VCaP (cell line): ENCODE measurements around the gene LONP2.
"Not testable (repeated sequence)": the region's sequence is repeated elsewhere in the genome, so short reads cannot be mapped to it uniquely, and the experiment has no call there.

ENCODE experiments used
- H3K27ac ChIP-seq: fragments of 450-650 bp; 2 replicates; pipeline ENCODE4 v1.5.1; 2017
- CTCF ChIP-seq: fragments of 450-650 bp; conservative IDR thresholded peaks from 2 replicates; pipeline ENCODE4 v1.5.1; 2017; ENCODE audit warnings: mild to moderate bottlenecking, moderate library complexity

LONP2 gene

GRCh38 chr16:48236286-48236685 is 7.8 kb upstream of the LONP2 start:
- no peak for TF ChIP-seq CTCF
- peak overlapping the region; percentile 49 for H3K27ac ChIP-seq

- H3K27ac ChIP-seq: not testable (repeated sequence)
Observed at GRCh38 chr16:48240147-48240546, 4.0 kb upstream of the LONP2 start.

- peak overlapping the region; percentile 86 for H3K27ac ChIP-seq
- no peak for TF ChIP-seq CTCF
Observed at GRCh38 chr16:48244863-48245195, 729 bp downstream of the LONP2 start.

GRCh38 chr16:48246066-48246465 is 2.0 kb downstream of the LONP2 start:
- TF ChIP-seq CTCF: no peak
- H3K27ac ChIP-seq: peak overlapping the region; percentile 86

GRCh38 chr16:48247311-48247710 is 3.2 kb downstream of the LONP2 start, which contains the start of gene ABCC11:
Gene ABCC11, minus strand, starts transcription at chr16:48247539. Its CDS starts 15,618 bp downstream, at chr16:48231921.
- TF ChIP-seq CTCF: no peak
- H3K27ac ChIP-seq: peak within 1 kb of the TSS; percentile 86

GRCh38 chr16:48250520-48251278 is 6.6 kb downstream of the LONP2 start:
- TF ChIP-seq CTCF: no peak
- H3K27ac ChIP-seq: peak overlapping the region; percentile 35

- no peak for TF ChIP-seq CTCF
- peak overlapping the region; percentile 35 for H3K27ac ChIP-seq
Observed at GRCh38 chr16:48252013-48252412, 7.9 kb downstream of the LONP2 start.

- H3K27ac ChIP-seq: peak overlapping the region; percentile 45
- TF ChIP-seq CTCF: no peak
Observed at GRCh38 chr16:48256579-48257177, 12.6 kb downstream of the LONP2 start.
